ENCODE data around the gene KCNH2.

DNA sequence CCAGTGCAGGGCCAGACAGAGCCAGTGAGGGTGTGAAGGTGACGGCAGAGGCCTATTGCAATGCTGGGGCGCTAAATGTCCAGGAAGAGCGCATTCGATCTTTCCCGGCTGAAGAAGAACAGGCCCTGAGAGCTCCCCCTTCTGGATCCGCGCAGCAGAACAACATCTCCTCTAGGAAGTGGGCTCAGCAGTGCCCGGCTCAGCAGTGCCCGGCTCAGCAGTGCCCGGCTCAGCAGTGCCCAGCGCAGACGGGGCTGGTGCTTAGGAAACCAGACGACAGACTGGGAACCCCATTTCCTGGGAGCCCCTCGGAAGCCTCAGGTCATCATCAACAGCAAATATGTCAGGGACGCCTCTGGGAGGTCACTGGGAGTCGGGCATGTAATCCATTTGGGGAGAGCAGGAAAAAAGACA lies 8.0 kb upstream of the KCNH2 start:
- TF ChIP-seq POLR2A (IDR thresholded peaks at IDR 0.05), result no peak
- TF ChIP-seq CTCF (IDR thresholded peaks at IDR 0.05), result no peak

All from lower leg skin (tissue), 3 donors.